HEK293 (cell line): ENCODE data around the gene MMP28.
A peak's percentile ranks its signal among the peaks of the same experiment; 100 is the strongest.
"Not testable (repeated sequence)": the region's sequence is repeated elsewhere in the genome, so short reads cannot be mapped to it uniquely, and the experiment has no call there.

ENCODE experiments used
- CTCF ChIA-PET: fragments of 350-600 bp; formaldehyde crosslinking; extraction: SDS; loops from one replicate; lab custom pipeline; 2021; ENCODE audit warnings: antibody characterized with exemption; lab: Yijun Ruan, JAX
- POLR2A ChIA-PET: fragments of 300-600 bp; formaldehyde crosslinking; extraction: SDS; loops from one replicate; lab custom pipeline; 2020; ENCODE audit warnings: antibody characterized with exemption, inconsistent platforms; lab: Yijun Ruan, JAX
- H3K27ac ChIP-seq: fragments of 200-500 bp; sonication (Bioruptor generic); 2 replicates; pipeline ENCODE4 v1.5.1; 2014; ENCODE audit warnings: low read depth, low read length, control low read depth, inconsistent platforms; ENCODE audit errors: extremely low read depth
- H3K36me3 ChIP-seq, 2 experiments: fragments of 200-500 bp in 1 of 2; sonication (Bioruptor generic) in 1 of 2; 1 replicate in 1 of 2; 2 replicates in 1 of 2; pipeline ENCODE4 v1.5.1; 2014 to 2017; ENCODE audit warnings: inconsistent platforms in 2 of 2, low read length in 2 of 2; ENCODE audit not compliant: control insufficient read depth in 2 of 2, insufficient read depth in 1 of 2
- H3K4me1 ChIP-seq: fragments of 200-500 bp; sonication (Bioruptor generic); 2 replicates; pipeline ENCODE4 v1.5.1; 2014; ENCODE audit warnings: mild to moderate bottlenecking, low read length, inconsistent platforms; ENCODE audit not compliant: control insufficient read depth, insufficient read depth
- H3K4me3 ChIP-seq: 2 replicates; pipeline ENCODE4 v1.5.1; 2011; ENCODE audit warnings: low read depth, mild to moderate bottlenecking, control low read depth, low read length, moderate library complexity
- H3K9me3 ChIP-seq: fragments of 200-500 bp; sonication (Bioruptor generic); 2 replicates; pipeline ENCODE4 v1.5.1; 2014; ENCODE audit warnings: low read depth, low read length, inconsistent platforms; ENCODE audit not compliant: control insufficient read depth, insufficient read depth
- EGR2 ChIP-seq: fragments of 450-650 bp; formaldehyde crosslinking; IDR thresholded peaks from 2 replicates; pipeline ENCODE4 v1.5.1; 2016; ENCODE audit warnings: low read depth, missing biosample characterization, missing genetic modification characterization
- KLF1 ChIP-seq: fragments of 450-650 bp; formaldehyde crosslinking; IDR thresholded peaks from 2 replicates; pipeline ENCODE4 v1.5.1; 2016; ENCODE audit warnings: missing biosample characterization, missing genetic modification characterization
- ZFHX2 ChIP-seq: fragments of 450-650 bp; formaldehyde crosslinking; conservative IDR thresholded peaks from 2 replicates; pipeline ENCODE4 v1.5.1; 2016; ENCODE audit warnings: missing biosample characterization, missing genetic modification characterization
- ZNF404 ChIP-seq: fragments of 450-650 bp; formaldehyde crosslinking; IDR thresholded peaks from 2 replicates; pipeline ENCODE4 v1.5.1; 2017; ENCODE audit warnings: missing biosample characterization, missing genetic modification characterization
- ZNF548 ChIP-seq: fragments of 450-650 bp; formaldehyde crosslinking; IDR thresholded peaks from 2 replicates; pipeline ENCODE4 v1.5.1; 2016; ENCODE audit warnings: missing biosample characterization, missing genetic modification characterization
- ZNF623 ChIP-seq: fragments of 450-650 bp; formaldehyde crosslinking; IDR thresholded peaks from 2 replicates; pipeline ENCODE4 v1.5.1; 2016; ENCODE audit warnings: missing biosample characterization, missing genetic modification characterization
- ZNF677 ChIP-seq: fragments of 450-650 bp; IDR thresholded peaks from 2 replicates; pipeline ENCODE4 v1.5.0; 2018; ENCODE audit warnings: missing biosample characterization, mild to moderate bottlenecking, missing genetic modification characterization, moderate library complexity
- ZNF701 ChIP-seq: fragments of 450-650 bp; formaldehyde crosslinking; IDR thresholded peaks from 2 replicates; pipeline ENCODE4 v1.5.1; 2016; ENCODE audit warnings: missing biosample characterization, missing genetic modification characterization
- ZNF768 ChIP-seq: fragments of 450-650 bp; formaldehyde crosslinking; IDR thresholded peaks from 2 replicates; pipeline ENCODE4 v1.5.1; 2018; ENCODE audit warnings: missing biosample characterization, mild to moderate bottlenecking, missing genetic modification characterization
- TF ChIP-seq, protein P1 (sequence below): fragments of 450-650 bp; formaldehyde crosslinking; IDR thresholded peaks from 2 replicates; pipeline ENCODE4 v1.5.1; 2016; ENCODE audit warnings: missing biosample characterization, missing genetic modification characterization
- TF ChIP-seq, protein P2 (sequence below): fragments of 450-650 bp; formaldehyde crosslinking; IDR thresholded peaks from 2 replicates; pipeline ENCODE4 v1.5.1; 2016; ENCODE audit warnings: missing biosample characterization, missing genetic modification characterization
- TF ChIP-seq, protein P3 (sequence below): fragments of 450-650 bp; formaldehyde crosslinking; IDR thresholded peaks from 2 replicates; pipeline ENCODE4 v1.5.1; 2017; ENCODE audit warnings: missing biosample characterization, missing genetic modification characterization

MMP28 gene

DNA sequence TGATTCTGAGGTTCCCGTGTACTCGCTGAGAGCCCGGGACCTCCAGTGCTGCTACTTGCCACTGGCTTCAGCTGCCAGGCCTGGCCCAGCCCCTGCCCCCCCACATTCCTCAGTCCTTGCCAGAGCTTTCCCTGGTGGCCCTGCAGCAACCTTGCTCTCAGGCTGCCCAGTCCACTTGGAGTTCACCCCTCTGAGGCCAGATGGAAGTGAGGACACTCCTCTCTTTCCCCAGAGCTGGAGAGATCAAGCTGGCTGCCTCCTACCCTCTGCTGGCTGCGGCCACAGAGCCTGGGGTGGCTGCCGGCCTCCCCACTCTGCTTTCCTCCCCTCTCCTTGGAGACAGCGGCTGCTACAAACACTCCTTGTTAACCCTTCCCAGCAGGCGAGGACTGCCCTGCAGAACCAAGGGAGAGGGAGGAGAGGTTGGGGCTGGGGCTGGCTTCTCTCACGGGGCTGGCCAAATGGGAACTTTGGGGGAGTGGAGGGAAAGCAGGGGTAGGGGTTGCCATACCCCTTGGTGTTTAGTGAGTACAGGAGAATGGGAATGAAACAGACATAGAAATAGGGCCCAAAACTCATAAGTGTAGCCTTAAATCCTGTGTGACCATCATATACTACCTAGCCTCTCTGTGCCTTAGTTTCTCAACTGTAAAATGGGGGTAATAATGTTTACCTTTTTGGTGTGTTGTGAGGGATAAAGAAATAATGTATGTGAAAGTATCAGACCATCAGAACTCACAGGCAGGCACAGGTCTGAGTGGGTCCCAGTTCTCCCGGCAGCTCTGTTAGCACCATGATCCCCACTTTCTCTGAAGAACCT, 42.3 kb downstream of the MMP28 start, which contains the start of gene GAS2L2:
TSS of gene GAS2L2 (minus strand) at position 295 of the 820 bp plus-strand sequence. CDS start 389 bp downstream, outside the sequence.
- POLR2A ChIA-PET: interaction anchor here (1.3 kb wide), 1 partner anchor 56 kb away, joined by 3 read pairs; the partner anchor contains the start of gene TAF15
- Histone ChIP-seq H3K36me3 (no peaks in the 10 kb centered on the region), H3K27ac (no peak within 1 kb of the TSS), H3K9me3 (no peaks in the 10 kb centered on the region), H3K4me1 (no peaks in the 10 kb centered on the region), H3K4me3 (no peak within 1 kb of the TSS)
- TF ChIP-seq ZNF768: peak; percentile 72; the same call in 1 of the 2 replicates
- TF ChIP-seq ZNF404 (tag by site-specific recombination): no peak
- CTCF ChIA-PET: interaction anchor here (0.6 to 1.7 kb wide), 2 partner anchors 11 to 214 kb away, joined by 3 to 10 read pairs; no protein-coding TSS in a partner anchor

DNA sequence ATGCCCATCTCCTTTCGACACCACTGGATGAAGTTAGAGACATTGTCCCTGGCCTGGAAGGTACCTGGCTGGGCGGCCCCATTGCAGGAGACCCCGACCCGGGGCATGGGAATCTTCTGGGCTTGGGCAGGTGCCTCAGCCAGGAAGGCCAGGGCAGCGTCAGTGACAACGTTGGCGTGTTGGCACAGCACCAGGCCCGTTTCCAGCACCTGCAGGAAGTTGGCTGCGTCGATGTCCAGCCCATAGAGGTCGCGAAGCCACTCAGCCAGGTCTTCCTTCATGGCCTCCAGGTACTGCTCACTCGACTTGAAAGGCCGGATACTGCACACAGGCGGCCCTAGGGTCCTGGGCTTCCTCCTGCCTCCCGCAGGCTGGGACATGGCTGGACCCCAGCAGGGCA, 43.0 kb downstream of the MMP28 start:
- TF ChIP-seq ZNF623 (no peak), ZNF701 (no peak), KLF1 (tag by site-specific recombination) (no peak), ZNF548 (tag by site-specific recombination) (no peak)
- TF ChIP-seq, protein P1, sequence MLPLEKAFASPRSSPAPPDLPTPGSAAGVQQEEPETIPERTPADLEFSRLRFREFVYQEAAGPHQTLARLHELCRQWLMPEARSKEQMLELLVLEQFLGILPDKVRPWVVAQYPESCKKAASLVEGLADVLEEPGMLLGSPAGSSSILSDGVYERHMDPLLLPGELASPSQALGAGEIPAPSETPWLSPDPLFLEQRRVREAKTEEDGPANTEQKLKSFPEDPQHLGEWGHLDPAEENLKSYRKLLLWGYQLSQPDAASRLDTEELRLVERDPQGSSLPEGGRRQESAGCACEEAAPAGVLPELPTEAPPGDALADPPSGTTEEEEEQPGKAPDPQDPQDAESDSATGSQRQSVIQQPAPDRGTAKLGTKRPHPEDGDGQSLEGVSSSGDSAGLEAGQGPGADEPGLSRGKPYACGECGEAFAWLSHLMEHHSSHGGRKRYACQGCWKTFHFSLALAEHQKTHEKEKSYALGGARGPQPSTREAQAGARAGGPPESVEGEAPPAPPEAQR (tag by site-specific recombination): no peak
- TF ChIP-seq, protein P2, sequence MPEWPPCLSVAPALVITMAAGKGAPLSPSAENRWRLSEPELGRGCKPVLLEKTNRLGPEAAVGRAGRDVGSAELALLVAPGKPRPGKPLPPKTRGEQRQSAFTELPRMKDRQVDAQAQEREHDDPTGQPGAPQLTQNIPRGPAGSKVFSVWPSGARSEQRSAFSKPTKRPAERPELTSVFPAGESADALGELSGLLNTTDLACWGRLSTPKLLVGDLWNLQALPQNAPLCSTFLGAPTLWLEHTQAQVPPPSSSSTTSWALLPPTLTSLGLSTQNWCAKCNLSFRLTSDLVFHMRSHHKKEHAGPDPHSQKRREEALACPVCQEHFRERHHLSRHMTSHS (tag by site-specific recombination): no peak
- CTCF ChIA-PET: interaction anchor here (0.6 to 1.7 kb wide), 4 partner anchors 12 to 219 kb away, joined by 3 to 10 read pairs (median 3); no protein-coding TSS in a partner anchor

DNA sequence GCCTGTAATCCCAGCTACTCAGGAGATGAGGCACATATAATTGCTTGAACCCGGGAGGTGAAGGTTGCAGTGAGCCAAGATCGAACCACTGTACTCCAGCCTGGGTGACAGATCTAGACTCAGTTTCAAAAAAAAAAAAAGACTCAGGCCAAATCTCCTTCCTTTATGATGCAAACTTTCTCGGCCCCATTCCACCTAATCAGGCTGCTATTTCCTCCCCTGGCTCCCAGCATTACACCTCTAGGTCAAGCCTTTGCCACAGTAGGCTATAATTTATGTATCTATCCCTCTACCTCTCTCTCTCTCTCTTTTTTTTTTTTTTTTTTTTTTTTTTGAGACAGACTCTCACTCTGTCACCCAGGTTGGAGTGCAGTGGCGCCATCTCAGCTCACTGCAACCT, 43.9 kb downstream of the MMP28 start:
- POLR2A ChIA-PET: interaction anchor here (1.2 to 1.3 kb wide), 2 partner anchors 11 to 57 kb away, joined by 3 to 4 read pairs; partner anchors contain the start of gene TAF15
- CTCF ChIA-PET: interaction anchor here (1.0 to 11.6 kb wide), 4 partner anchors 13 to 138 kb away, joined by 3 to 321 read pairs (median 9); no protein-coding TSS in a partner anchor
- not testable (repeated sequence) for H3K4me3 ChIP-seq, H3K9me3 ChIP-seq, H3K4me1 ChIP-seq, H3K36me3 ChIP-seq, H3K27ac ChIP-seq

More for the DNA sequence above, 43.0 kb downstream of the MMP28 start:
- H3K36me3 ChIP-seq: no peaks in the 10 kb centered on the region
- no peak overlapping the region for H3K27ac ChIP-seq
- H3K4me3 ChIP-seq: no peak overlapping the region
- H3K9me3 ChIP-seq: no peaks in the 10 kb centered on the region
- POLR2A ChIA-PET: interaction anchor here (1.2 to 1.3 kb wide), 2 partner anchors 11 to 56 kb away, joined by 3 to 4 read pairs; partner anchors contain the start of gene TAF15
- no peaks in the 10 kb centered on the region for H3K4me1 ChIP-seq

DNA sequence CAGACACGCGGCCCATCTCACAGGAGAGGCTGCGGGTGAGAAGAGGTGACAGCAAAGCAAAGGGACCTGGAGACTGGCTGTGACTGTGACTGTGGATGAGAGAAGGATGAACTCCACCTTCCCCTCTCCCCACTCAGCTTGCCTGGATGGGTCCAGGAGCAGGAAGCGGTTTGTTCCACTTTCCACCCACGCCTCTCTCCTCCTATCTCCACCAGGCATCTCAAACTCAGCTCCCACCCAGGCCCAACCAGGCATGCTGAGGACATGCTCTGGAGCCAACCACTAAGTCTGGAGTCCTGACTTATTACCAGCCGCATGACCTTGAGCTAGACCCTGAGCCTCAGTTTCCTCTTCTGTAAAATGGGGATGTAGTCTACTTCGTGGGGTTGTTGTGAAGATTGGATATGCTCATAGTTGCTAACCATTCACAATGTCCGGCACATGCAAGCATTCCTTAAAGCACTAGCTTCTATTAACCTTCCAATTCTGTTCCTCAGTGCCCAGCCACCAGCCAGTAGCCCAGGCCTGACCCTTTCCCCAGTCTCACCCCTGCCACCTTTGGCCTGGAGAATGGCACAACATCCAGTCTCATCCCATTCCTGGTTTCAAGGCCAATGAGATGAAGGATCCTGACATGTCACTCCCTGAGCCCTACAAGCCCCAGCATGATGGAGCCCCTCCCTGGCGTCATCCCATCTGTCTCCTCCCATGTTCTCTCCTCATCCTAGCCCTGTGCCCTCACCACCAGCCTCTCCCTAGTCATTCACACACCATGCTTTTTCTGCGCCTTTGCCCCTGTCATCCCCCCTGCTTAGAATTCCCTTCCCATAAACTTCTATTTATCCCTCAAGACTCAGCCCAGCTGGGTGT, 44.7 kb downstream of the MMP28 start:
- H3K36me3 ChIP-seq: no peaks in the 10 kb centered on the region
- H3K27ac ChIP-seq: no peak overlapping the region
- CTCF ChIA-PET: interaction anchor here (0.5 to 11.6 kb wide), 6 partner anchors 11 to 149 kb away, joined by 3 to 321 read pairs (median 6); no protein-coding TSS in a partner anchor
- H3K4me1 ChIP-seq: no peaks in the 10 kb centered on the region
- TF ChIP-seq ZFHX2 (tag by site-specific recombination) (peak; percentile 49; the same call in 1 of the 2 replicates), EGR2 (tag by site-specific recombination) (0 out of 2 replicates have a peak, but pooled peaks have one; percentile 25), ZNF677 (tag by site-specific recombination) (no peak)
- TF ChIP-seq, protein P3, sequence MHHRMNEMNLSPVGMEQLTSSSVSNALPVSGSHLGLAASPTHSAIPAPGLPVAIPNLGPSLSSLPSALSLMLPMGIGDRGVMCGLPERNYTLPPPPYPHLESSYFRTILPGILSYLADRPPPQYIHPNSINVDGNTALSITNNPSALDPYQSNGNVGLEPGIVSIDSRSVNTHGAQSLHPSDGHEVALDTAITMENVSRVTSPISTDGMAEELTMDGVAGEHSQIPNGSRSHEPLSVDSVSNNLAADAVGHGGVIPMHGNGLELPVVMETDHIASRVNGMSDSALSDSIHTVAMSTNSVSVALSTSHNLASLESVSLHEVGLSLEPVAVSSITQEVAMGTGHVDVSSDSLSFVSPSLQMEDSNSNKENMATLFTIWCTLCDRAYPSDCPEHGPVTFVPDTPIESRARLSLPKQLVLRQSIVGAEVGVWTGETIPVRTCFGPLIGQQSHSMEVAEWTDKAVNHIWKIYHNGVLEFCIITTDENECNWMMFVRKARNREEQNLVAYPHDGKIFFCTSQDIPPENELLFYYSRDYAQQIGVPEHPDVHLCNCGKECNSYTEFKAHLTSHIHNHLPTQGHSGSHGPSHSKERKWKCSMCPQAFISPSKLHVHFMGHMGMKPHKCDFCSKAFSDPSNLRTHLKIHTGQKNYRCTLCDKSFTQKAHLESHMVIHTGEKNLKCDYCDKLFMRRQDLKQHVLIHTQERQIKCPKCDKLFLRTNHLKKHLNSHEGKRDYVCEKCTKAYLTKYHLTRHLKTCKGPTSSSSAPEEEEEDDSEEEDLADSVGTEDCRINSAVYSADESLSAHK (tag by site-specific recombination): no peak
- no peaks in the 10 kb centered on the region for H3K9me3 ChIP-seq
- POLR2A ChIA-PET: no interaction called here
- H3K4me3 ChIP-seq: no peak overlapping the region
